NB4 (cell line): Measurements from ENCODE around the gene TSPAN18.

Experiments
- POLR2A ChIP-seq: IDR thresholded peaks from 2 replicates; pipeline ENCODE4 v1.6.1; 2011; ENCODE audit warnings: mild to moderate bottlenecking; ENCODE audit not compliant: insufficient read length; ENCODE audit errors: extremely low read depth
- TF ChIP-seq, protein P1 (sequence below): IDR thresholded peaks from one replicate; pipeline ENCODE4 v1.5.1; 2012; ENCODE audit warnings: low read depth, low read length
- TF ChIP-seq, protein P2 (sequence below): IDR thresholded peaks from 2 replicates; pipeline ENCODE4 v1.6.1; 2011; ENCODE audit warnings: low read depth, low read length

DNA sequence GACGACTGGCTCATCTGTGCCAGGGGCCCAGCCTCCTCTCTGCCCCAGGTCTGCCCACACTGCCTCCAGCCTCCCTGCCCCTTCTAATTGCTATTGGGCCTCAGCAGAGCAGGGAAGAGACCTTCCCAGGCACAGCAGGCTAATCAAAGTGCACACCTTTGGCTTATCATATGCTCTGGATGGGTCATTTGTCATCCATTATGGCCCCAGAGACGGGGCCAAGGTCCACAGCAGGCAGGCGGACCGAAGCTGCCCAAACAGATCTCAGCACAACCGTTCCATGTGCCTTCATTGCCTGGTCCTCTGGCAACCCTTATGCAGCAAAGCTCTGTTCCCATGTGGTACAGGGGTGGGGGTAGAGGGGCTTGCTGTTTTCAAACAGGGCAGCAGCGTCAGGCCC lies 157.3 kb downstream of the TSPAN18 start:
- TF ChIP-seq, protein P1, sequence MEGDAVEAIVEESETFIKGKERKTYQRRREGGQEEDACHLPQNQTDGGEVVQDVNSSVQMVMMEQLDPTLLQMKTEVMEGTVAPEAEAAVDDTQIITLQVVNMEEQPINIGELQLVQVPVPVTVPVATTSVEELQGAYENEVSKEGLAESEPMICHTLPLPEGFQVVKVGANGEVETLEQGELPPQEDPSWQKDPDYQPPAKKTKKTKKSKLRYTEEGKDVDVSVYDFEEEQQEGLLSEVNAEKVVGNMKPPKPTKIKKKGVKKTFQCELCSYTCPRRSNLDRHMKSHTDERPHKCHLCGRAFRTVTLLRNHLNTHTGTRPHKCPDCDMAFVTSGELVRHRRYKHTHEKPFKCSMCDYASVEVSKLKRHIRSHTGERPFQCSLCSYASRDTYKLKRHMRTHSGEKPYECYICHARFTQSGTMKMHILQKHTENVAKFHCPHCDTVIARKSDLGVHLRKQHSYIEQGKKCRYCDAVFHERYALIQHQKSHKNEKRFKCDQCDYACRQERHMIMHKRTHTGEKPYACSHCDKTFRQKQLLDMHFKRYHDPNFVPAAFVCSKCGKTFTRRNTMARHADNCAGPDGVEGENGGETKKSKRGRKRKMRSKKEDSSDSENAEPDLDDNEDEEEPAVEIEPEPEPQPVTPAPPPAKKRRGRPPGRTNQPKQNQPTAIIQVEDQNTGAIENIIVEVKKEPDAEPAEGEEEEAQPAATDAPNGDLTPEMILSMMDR: no peak
- TF ChIP-seq POLR2A: no peak
- TF ChIP-seq, protein P2, sequence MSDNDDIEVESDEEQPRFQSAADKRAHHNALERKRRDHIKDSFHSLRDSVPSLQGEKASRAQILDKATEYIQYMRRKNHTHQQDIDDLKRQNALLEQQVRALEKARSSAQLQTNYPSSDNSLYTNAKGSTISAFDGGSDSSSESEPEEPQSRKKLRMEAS: no peak
